Embryonic facial prominence (tissue), 1 donor: ENCODE results near the gene ATP11C.
"Not testable (repeated sequence)": the region's sequence is repeated elsewhere in the genome, so short reads cannot be mapped to it uniquely, and the experiment has no call there.

Experiments used
- DNase-seq: peaks from one replicate; pipeline ENCODE4 v3.0.0-alpha.2; 2016; ENCODE audit errors: extremely low spot score

Gene ATP11C

DNA sequence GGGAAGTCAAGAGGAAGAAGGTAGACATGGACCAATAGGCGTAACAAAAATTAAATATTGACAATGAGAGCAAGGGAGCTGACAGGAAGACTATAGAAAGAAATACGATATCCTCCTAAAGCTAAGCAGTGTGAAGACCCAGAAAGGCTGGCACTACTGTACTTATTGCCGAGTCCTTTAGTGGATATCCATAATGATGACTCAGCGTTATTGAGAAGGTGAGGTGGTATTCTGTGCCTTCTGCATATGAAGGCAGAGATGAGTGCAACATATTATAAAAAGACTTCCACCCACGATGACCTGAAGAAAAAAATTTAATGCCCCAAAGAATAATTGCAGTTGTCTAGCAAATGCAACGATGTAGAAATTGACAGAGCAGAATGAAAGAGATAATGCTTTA lies 211.9 kb downstream of the ATP11C start:
- DNase-seq: no peak

GRCh38 chrX:139720136-139720535 lies 212.7 kb downstream of the ATP11C start:
- no peak for DNase-seq

GRCh38 chrX:139708067-139708466 lies 224.8 kb downstream of the ATP11C start, which contains the start of gene MCF2:
Gene MCF2, minus strand, starts transcription at chrX:139708167. Its CDS starts 56,423 bp downstream, at chrX:139651744.
- no peak for DNase-seq

GRCh38 chrX:139702658-139703057 lies 230.2 kb downstream of the ATP11C start:
- no peak for DNase-seq

GRCh38 chrX:139692908-139693307 lies 239.9 kb downstream of the ATP11C start:
- DNase-seq: no peak

- DNase-seq: no peak
Measured at GRCh38 chrX:139692506-139692849, 240.4 kb downstream of the ATP11C start.

DNA sequence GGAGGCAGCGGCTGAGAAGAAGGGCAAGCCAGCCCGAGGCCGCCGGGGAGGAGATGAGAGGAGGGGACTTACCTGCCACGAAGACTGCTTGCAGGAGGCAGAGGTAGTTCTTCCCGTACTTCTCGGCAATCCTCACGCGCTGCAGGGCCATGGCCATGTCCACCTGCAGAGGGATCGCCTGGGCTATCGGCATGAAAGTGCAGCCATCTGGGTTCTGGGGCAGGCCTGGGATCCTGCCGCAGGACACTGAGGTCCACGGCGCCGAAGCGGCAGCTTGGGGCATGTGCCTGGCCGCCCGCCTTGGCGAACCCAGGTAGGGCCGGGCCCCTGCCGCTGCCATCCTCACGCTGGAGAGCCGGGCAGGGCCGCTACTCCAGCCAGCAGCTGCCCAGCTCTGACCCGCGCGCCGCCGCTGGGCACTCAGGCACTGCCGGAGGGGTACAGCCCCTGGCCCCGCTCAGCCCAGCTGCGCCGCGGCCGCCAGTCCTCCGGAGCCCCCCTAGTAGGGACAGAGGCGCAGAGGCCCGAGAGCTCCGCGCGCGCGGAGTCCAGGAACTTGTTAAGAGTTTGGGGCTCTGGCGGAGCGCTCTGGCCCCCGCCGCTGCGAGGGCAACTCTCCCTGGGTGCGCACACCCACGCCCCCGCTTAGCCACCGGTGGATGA lies 240.9 kb downstream of the ATP11C start:
- no peak for DNase-seq

DNA sequence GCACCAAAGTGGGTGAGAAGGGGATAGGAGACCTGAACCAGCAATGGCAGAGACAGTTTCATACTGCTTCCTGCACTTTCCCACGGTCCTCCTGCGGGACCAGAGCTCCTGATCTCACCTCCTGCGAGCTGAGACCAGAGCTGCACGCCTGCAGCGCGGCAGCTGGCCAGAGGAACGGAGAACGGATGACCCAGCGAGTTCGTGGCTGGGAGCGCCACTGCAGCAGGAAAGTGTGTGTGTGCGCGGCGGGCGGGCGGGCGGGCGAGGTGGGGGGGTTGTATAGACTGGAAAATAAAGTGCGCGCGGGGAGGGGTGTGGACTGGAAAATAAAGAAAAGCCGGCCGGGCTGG lies 241.4 kb downstream of the ATP11C start:
- DNase-seq: no peak

DNA sequence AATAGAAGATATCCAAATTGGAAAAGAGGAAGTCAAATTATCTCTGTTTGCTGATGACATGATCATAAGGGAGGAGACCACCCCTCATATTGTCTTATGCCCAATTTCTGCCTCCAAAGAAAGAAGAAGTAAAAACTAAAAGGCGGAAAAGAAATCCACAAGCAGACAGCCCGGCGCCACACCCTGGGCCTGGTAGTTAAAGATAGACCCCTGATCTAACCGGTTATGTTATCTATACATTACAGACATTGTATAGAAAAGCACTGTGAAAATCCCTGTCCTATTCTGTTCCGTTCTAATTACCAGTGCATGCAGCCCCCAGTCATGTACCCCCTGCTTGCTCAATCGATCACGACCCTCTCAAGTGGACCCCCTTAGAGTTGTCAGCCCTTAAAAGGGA lies 247.7 kb downstream of the ATP11C start:
- not testable (repeated sequence) for DNase-seq

DNA sequence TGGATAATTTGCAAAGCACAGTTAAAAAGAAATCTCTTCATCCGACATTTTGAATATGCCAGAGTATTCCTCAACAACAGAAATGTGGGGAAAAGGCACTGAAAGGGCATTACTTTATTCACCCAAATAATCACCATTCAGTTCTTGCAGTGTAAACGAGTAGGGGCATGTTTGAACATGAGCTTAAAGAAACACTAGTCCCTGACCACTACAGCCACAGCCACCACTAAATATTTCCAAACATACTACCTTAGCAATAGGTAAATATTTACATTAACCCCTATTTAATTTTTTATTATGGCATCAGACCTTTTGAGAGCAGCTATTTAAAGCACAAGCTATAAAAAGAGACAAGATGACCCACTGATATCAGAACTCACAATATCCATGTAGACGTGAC lies 252.5 kb downstream of the ATP11C start:
- no peak for DNase-seq
